Ascending aorta (tissue), 2 donors: Measurements from ENCODE around the gene CALN1. TPM values are rescaled to one million over a fixed set of nuclear protein-coding genes. Genes with fewer than 3 reads are reported as not detected.

ENCODE experiments used
- DNase-seq, 2 donors: peaks; one replicate each; pipeline ENCODE4 v3.0.0-alpha.2; 2019; ENCODE audit warnings: low spot score in 2 of 2
- H3K27ac ChIP-seq, 2 donors: fragments of 200-600 bp; sonication (generic); one replicate each; pipeline ENCODE4 v1.5.1; 2016 to 2017; ENCODE audit warnings: mild to moderate bottlenecking in 1 of 2
- H3K27me3 ChIP-seq: fragments of 200-600 bp; sonication (generic); one replicate; pipeline ENCODE4 v1.5.1; 2017
- H3K36me3 ChIP-seq, 2 donors: fragments of 200-600 bp; sonication (generic); one replicate each; pipeline ENCODE4 v1.5.1; 2016
- H3K4me1 ChIP-seq, 2 donors: fragments of 200-600 bp; sonication (generic); one replicate each; pipeline ENCODE4 v1.5.1; 2016 to 2017; ENCODE audit warnings: mild to moderate bottlenecking in 1 of 2
- H3K4me3 ChIP-seq, 2 donors: fragments of 200-600 bp; sonication (generic); one replicate each; pipeline ENCODE4 v1.5.1; 2016 to 2017; ENCODE audit warnings: mild to moderate bottlenecking in 1 of 2
- H3K9me3 ChIP-seq, 2 donors: fragments of 200-600 bp; sonication (generic); one replicate each; pipeline ENCODE4 v1.5.1; 2016
- CTCF ChIP-seq, 3 experiments: fragments of 200-600 bp in 2 of 3; fragments of 450-650 bp in 1 of 3; sonication (generic) in 2 of 3; IDR thresholded peaks; one replicate each; pipeline ENCODE4 v1.5.1; 2016 to 2019; ENCODE audit warnings: antibody characterized with exemption in 3 of 3, mild to moderate bottlenecking in 1 of 3, moderate library complexity in 1 of 3
- intact Hi-C: fragments of 100-400 bp; cut with DNase I; formaldehyde crosslinking; loops from one replicate; pipeline ENCODE4 v1.15.1; 2023
- total RNA-seq: library from RNA; depleted of rRNA; stranded (reverse); fragments of >200 nt; gene quantifications from one replicate; pipeline ENCODE4 v1.1.0, GENCODE V29; 2016

The CALN1 gene
- total RNA-seq, 1 donor from 2014 or later, result 1.2 TPM

GRCh38 chr7:71900556-71900955 is 511.6 kb downstream of the CALN1 start:
- Histone ChIP-seq H3K9me3 (peaks cover 0 to 5% of the 10 kb centered on the region in 2 donors), H3K27ac (no peak overlapping the region), H3K36me3 (no peaks in the 10 kb centered on the region), H3K4me3 (no peak overlapping the region), H3K27me3 (no peaks in the 10 kb centered on the region), H3K4me1 (no peaks in the 10 kb centered on the region)
- no peak for TF ChIP-seq CTCF (IDR thresholded peaks at IDR 0.05)
- no peak for DNase-seq
- intact Hi-C loops, result no loop called here

GRCh38 chr7:71896535-71896934 is 515.6 kb downstream of the CALN1 start:
- intact Hi-C loops, result no loop called here
- Histone ChIP-seq H3K27ac (no peak overlapping the region), H3K4me1 (no peaks in the 10 kb centered on the region), H3K27me3 (no peaks in the 10 kb centered on the region), H3K9me3 (peaks cover 0 to 5% of the 10 kb centered on the region in 2 donors), H3K4me3 (no peak overlapping the region), H3K36me3 (no peaks in the 10 kb centered on the region)
- TF ChIP-seq CTCF (IDR thresholded peaks at IDR 0.05), result no peak
- no peak for DNase-seq

GRCh38 chr7:71886046-71886445 is 526.1 kb downstream of the CALN1 start:
- no peak overlapping the region for H3K4me3 ChIP-seq
- intact Hi-C loops, result no loop called here
- DNase-seq, result no peak
- TF ChIP-seq CTCF (IDR thresholded peaks at IDR 0.05), result no peak
- no peaks in the 10 kb centered on the region for H3K27me3 ChIP-seq
- no peak overlapping the region for H3K27ac ChIP-seq
- no peaks in the 10 kb centered on the region for H3K4me1 ChIP-seq
- H3K36me3 ChIP-seq, result no peaks in the 10 kb centered on the region
- no peaks in the 10 kb centered on the region for H3K9me3 ChIP-seq

- TF ChIP-seq CTCF (IDR thresholded peaks at IDR 0.05), result no peak
- no peak overlapping the region for H3K4me3 ChIP-seq
- H3K36me3 ChIP-seq, result no peaks in the 10 kb centered on the region
- intact Hi-C loops, result no loop called here
- no peaks in the 10 kb centered on the region for H3K4me1 ChIP-seq
- no peak for DNase-seq
- no peak overlapping the region for H3K27ac ChIP-seq
- H3K9me3 ChIP-seq, result no peaks in the 10 kb centered on the region
- no peaks in the 10 kb centered on the region for H3K27me3 ChIP-seq
These were observed 526.7 kb downstream of the CALN1 start for GRCh38 chr7:71885487-71885886.

GRCh38 chr7:71883415-71883814 is 528.7 kb downstream of the CALN1 start:
- no peak for TF ChIP-seq CTCF (IDR thresholded peaks at IDR 0.05)
- no peaks in the 10 kb centered on the region for H3K36me3 ChIP-seq
- no peak overlapping the region for H3K4me3 ChIP-seq
- H3K9me3 ChIP-seq, result no peaks in the 10 kb centered on the region
- no peak for DNase-seq
- no peaks in the 10 kb centered on the region for H3K27me3 ChIP-seq
- intact Hi-C loops, result no loop called here
- no peak overlapping the region for H3K27ac ChIP-seq
- no peaks in the 10 kb centered on the region for H3K4me1 ChIP-seq

GRCh38 chr7:71871446-71871845 is 540.7 kb downstream of the CALN1 start:
- Histone ChIP-seq H3K9me3 (no peaks in the 10 kb centered on the region), H3K36me3 (no peaks in the 10 kb centered on the region), H3K4me3 (no peak overlapping the region), H3K4me1 (no peaks in the 10 kb centered on the region), H3K27me3 (no peaks in the 10 kb centered on the region), H3K27ac (no peak overlapping the region)
- no peak for DNase-seq
- intact Hi-C loops, result no loop called here
- TF ChIP-seq CTCF (IDR thresholded peaks at IDR 0.05), result no peak
